DMS153 (cell line): ENCODE results near the gene DACH1.
"Not testable (repeated sequence)": the region's sequence is repeated elsewhere in the genome, so short reads cannot be mapped to it uniquely, and the experiment has no call there.

Experiments used
- DNase-seq: peaks from one replicate; lab custom pipeline; 2025; lab: John Stamatoyannopoulos, UW

The DACH1 gene

DNA sequence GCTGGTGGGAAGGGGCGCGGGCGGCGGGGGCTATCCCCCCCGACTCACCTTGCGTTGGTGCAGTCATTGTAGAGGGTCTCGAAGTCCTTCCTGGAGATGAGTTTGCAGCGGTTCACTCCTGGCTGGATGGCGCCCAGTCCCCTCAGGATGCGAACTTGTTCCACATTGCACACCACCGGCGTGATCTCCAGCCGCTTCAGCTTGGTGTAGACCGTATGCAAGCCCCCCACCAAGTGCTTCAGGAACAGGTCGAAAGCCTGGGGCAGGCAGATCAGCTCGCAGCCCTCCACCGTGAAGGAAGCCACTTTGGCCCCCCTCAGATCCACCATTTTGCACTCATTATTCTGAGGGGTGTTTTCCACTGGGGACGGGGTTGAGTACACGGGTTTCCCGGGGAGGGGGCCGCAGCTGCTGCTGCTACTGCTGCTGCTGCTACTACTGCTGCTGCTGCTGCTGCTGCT lies 1.1 kb downstream of the DACH1 start:
- DNase-seq: no peak

DNA sequence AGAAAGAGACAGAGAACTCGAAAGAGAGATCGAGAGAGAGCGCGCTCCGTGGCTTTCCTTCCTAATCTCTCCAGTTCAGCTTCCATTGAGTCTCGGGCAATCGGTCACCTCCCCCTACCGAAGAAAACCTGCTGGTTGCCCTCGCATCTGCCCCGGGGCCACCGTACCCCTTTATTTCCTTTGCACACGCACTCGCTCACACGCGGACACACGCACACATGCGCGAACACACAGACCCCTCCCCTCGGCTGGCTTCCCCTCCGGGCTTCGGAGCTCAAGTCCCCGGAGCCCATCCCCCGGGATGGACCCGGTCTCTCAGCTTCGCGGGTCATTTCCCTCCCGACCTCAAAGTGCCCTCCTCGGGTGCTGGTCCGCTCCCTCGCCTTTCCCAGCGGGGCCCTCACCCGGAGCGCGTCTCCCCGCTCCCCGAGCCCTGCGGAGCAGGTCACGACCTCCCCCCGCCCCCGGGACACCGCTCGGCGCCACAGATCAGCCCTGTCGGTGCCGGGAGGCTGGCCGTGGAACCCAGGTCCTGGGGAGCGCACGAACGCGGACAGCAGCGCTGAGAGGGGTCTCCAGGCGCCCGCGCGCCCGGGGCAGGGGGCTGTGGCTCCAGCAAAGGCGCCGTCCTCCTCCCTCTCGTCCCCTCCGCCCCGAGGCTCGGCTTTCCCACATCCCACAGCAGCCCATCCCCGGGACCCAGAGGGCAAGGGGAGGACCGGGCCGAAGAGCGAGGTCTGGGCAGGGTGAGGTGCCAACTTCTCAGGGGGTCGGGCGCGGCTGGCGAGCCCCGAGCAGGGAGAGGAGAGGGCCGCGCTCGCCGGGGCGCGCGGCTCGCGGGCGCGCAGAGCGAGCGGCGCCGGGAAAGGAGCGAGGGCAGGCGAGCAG lies 1.8 kb downstream of the DACH1 start:
- no peak for DNase-seq

DNA sequence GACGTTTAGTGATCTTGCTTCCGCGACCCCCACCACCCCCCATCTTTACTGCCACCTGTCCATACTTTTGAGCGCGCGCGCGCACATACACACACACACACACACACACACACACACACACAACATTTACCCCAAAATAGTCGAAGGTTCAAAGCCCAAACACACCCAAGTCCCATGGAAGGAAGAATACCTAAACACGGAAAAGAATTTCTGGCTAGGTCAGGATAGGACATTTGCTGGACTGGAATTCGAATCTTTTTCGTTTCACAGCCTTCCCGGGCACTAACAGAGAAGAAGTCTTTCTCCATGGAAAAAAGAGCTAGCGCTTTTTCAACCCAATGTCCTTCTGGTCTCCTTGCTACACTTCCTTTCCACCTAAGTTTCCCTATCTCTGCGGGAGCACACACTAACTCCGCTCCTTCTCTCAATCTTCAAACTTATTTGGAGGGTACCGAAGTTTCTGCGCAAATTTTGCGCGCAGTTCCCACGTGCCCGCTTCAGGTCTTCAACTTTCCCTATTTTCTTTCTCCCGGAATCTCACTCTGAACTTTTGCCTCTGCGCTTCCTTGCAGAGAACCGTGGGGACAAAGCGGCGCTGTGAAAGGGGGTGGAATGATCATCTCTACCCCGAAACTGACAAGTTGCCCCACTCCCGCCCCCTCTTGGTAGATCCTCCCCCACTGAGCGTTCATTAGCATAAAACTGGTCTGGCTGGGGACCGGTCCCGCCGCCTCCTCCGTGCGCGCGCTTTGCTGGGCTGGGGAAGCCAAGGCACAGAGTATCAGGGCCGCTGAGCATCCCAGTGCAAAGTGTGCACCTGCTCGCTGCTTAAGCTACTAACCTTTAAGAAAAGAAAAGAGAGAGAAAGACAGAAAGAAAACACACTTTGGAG lies 2.7 kb downstream of the DACH1 start:
- peak; percentile 47 for DNase-seq

DNA sequence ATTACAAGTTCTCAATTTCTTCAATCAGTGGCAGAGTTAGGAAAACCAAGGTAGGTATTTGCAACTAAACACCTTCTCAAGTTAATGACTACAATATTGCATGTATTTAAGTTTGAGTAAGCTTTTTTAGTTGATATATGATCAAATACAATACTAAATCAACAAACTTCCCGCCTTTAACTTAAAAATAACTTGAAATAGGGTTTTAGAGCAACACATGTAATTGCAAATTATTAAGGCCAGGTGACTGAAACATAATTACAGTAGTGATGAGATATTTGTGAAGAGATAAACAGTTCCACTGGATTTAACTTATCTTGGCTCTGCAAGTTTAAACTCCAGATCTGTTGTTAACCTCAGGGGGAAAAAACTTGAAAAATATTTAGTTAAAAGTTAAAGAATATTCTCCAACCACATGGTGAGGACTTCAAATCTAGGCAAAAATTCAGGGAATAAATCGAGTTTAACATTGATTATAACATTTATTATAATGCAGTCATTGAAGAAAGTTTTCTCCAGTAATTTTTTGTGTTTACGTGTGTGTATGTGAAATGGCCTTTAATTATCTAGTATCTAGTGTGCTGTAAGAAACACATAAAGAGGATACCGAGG lies 3.6 kb downstream of the DACH1 start:
- DNase-seq: no peak

DNA sequence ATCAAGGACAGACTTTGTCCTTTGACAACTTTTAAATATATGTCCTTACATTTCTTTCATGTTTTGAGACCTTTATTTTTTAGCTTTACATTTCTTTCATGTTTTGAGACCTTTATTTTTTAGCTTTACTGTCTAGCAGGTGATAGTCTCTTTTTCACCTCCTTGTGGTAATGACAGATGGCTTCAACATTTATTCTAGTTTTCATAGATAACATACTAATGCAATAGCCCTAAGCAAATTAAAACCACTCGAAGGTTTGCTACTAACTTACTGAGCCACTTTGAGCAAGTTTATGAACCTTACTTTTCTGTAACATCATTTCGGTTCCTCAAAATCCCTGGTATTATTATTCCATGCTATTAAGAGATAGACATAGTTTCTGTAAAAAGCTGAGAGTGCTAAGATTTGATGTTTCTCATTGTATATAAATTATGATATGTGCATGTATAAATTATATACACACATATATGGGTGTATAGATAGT lies 4.5 kb downstream of the DACH1 start:
- DNase-seq: no peak

DNA sequence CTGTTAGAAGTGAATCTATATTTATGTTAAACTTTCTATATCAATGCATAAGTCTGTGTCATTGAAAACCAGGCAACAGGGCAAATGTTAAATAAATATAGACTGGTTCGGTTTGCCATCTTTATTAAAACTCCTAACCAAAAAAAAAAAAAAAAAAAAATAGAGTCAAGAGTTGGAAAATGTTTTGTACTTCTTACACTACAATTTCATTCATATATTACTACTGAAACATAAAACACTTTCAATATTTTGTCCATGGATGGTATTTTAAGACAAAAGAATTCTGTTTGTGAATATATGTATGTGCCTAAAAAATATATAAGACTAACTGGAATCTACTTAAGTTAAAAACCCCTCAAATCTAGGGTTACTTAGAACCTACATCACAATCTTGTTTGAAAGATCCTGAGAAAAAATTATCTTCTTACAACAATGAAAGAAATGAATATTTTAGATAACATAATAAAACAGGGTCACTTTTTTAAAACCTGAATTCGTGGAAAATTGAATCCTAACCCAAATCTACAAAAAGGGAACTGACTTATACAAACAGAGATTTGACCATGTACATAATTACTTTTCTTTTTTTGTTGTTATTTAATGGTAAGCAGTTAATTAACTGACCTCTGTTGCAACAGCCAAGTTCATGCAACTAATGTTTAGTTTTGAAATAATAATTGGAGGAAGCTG lies 5.1 kb downstream of the DACH1 start:
- DNase-seq: no peak

DNA sequence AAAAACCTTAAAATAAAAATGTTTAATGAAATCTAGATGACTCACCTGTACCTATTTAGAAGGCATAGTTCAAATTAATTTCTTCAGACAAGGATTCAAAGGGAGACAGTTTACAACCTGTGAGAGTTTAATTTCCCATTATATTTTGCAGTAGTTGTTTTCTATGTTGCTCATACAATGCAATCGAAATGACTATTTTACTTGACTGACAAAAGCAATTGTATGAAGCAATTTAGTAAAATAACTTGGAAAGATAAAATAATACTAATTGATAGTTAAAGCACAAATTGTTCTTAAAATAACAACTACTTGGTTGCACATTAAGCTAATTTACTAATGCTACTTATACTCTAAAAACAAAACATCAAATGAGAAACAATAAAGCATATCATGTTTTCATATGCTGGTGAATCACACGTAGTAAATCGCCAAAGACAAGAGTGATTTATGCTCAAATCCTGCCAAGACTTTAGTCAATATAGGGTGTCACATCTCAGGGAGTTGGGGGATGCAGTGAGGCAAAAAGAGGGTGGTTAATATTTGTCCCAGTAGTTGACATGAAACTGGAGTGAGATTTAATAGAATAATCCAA lies 6.4 kb downstream of the DACH1 start:
- DNase-seq: no peak

DNA sequence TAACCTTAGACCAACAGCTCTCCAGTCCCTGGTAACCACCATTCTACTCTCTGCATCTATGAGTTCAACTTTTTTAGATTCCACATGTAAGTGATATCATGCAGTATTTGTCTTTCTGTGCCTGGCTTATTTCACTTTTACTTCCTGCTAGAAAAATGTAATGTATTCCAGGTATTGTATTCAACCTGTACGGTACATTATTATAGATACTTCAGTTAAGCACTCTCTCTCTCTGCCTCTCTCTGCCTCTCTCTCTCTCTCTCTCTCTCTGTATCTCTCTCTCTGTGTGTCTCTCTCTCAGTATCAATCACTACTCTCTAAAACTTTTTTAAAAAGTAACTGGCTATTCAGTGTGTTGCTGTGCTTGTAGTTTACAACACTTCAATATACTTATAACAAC lies 8.4 kb downstream of the DACH1 start:
- DNase-seq: peak; percentile 43

DNA sequence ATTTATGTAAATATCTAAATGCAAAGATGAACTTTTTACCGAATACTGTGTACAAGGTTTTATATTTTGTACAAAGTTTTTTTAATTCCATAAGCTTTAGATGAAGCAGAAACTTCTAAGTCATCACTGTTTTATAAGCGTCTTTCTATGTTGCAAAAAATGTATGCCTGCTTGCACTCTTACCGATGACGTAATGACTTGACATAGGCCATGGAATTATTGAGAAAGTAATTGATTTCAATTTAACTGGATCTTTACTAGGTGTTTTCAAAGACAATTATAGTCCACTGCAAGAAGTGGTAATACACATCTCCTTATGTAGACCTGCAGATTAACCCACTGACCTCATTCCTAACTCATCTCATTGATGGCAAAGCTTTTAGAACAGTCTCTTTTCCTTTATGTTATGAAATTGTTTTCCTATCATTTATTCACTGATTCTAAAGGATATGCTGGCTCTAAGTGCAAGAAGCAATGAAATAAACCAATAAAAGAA lies 10.4 kb downstream of the DACH1 start:
- DNase-seq: no peak

DNA sequence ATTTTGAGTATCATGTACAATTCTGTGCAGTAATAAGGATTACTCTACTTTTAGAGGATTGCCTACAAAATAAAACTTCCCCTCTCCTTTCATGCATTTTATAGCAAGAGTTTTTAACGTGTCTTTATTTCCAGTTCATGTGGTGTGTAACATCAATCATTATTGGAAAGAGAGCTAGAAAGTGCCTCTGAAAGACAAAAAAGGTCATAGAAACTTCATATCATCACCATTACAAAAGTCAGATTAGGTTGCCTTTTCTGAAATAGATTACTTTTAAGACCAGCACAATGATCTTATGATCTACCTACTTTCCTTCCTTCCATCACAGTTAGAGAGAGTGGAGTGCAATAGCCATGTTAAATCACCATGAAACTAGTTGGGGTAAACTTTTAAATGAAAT lies 12.6 kb downstream of the DACH1 start:
- DNase-seq: no peak

DNA sequence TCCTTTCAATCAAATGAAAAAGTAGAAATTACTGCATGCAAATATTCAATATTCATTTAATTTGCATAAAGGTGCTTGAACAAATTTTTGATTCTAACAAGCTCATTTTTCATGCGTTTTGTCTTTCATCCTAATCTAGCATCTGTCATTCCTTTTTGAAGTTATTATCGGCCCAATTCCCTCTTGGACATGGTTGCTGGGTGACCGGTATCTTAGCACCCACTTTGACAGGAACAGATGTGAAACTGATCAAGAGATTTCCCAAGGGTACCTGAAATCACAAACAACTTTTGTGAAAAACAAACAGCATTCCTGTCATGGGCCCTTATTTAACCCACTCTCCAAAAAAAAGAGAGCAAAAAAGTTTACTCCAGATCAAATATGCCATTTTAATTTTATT lies 13.3 kb downstream of the DACH1 start:
- no peak for DNase-seq

DNA sequence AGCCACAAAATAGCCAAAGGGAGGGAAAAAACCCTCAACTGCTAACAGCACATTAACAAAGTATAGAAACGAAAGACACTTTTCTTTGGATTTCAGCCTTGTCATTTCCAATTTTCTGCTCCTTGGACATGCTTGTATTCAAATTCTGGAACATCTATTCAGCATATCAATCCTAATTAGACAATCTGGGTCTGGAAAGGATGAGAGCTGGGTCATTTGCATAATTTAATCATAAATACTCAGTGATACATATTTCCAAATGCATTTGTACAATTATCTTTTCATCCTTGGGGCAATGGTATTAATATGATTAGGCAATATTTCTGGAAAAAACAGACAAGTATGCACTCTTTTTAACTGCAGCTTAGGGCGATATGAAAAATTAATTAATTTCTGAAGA lies 14.3 kb downstream of the DACH1 start:
- DNase-seq: no peak

DNA sequence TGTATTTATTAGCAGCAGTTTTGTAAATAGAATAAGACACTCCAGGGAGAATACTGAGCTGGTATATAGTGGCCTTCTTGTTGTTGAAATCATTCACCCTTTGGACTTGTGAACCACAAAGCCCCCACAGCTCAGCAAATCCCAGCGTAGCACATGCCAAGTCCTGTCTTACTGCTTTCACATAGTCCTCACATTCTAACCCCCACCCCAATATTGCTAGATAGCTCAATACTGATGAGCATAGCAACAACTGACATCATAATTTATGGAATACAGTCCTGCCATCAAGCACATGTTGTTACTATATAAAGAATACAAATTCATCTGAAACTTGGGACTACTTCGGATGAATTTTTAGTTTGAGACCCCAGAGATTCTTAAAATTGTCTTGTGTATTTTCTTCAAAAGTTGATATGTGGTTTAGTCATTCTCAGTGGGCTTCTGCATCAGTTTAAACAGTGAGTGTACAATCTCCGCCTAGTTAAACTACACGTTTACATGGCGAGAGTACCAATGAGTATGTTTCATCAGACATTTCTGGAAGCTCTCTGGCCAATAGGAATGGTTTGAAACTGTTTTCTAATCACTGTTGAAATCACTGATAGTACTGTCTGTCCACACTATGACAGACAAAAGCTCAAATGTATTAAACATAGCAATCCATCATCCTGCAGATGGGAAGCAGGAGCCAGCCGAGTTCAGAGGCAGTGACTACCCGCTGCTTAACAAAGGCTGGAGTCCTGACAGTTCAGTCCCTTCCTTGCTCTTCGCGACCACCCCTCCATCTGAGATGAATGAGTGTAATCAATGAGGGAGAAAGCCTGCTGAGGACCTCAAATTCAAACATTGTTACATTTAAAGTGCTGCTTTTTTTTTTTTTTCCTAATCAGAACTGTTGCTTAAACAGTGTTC lies 15.2 kb downstream of the DACH1 start:
- DNase-seq: no peak

DNA sequence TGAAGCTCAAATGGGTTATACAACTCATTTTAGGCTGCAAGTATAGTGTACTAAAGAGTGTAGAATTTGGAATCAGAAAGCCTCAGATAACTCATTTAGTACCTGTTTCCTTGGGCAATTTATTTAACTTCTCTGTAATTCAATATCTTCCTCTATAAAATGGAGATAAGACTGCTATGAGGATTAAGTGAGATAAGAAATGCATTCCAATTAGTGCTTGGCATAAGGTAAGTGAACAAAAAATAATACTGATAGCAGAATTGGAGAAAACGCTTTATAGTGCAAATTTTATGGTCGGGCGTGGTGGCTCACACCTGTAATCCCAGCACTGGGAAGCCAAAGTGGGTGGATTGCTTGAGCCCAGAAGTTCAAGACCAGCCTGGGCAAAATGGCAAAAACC lies 25.0 kb downstream of the DACH1 start:
- DNase-seq: no peak

DNA sequence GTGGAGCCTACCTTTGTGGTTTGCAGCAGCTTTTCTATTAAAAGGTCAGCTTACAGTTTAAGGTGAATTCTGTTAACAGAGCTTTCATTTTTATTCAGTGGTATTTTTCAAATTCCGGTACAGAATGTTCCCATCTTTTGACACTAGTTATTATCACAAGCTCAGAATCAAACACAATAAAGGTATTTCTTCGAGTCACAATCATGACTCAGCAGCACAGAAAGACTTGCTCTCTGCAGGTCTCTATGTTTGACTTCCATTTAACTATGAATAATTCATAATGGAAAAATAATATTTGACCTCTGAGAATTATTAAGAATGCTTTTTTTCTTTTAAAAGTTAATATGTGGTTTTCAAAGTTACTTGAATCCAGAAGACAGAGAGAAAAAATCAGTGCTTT lies 28.2 kb downstream of the DACH1 start:
- DNase-seq: no peak

DNA sequence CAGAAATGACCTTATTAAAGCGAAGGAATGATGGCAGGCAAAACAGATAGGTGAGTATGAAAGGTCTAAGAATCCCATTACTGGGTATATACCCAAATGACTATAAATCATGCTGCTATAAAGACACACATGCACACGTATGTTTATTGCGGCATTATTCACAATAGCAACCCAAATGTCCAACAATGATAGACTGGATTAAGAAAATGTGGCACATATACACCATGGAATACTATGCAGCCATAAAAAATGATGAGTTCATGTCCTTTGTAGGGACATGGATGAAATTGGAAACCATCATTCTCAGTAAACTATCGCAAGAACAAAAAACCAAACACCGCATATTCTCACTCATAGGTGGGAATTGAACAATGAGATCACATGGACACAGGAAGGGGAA lies 29.4 kb downstream of the DACH1 start:
- DNase-seq: not testable (repeated sequence)

DNA sequence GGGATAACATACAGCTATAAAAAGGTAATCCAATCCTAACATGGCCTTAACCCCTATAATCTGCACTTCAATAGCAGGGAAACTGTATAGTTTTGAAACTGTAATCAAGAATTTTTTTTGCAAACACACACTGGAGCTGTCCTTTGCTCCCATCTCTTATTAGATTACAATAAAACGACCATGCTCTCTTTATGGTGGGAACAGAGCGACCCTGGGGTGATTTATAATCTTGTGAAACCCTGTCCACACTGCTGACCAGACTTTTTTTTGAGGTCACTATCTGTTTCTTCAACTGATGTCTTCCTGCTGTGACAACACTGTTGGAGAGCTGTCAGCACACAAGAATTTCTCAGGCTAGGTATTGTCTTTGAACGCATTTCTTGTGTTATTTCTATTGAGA lies 35.3 kb downstream of the DACH1 start:
- DNase-seq: no peak

DNA sequence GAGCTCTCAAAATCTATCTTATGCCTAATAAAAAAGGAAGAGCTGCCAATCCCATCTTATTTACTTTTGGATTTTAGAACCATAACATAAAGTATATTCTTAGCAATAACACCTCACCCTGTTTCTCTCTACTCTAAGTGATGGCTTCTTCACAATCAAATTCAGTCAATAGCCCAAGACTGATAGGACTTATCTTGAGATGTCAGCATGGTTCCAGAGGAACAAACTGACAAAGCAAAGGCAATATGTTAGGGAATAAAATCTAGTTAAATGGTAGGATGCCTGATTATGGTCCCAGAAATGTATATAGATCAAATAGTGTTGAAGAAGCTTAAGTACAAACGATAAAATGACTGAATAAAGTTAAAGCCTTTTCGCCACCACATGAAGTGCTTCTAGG lies 36.3 kb downstream of the DACH1 start:
- no peak for DNase-seq

DNA sequence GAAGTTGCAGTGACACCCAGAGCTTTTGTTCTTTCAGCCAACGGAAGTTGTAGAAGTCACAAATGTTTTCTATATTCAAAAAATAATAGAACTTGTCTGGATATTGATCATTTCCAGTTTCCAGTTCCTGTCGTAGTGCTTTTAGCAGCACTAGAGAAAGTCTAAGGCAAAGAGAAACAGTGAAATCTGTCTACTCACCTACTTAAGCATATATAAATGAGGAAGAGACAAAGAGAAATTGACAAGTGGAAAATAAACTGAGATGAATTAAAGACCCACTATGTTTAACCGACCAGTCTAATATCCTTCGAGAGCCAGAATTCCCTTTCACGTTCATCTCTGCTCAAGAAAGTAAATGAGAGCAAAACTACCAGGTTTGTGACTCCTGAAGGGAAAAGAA lies 36.7 kb downstream of the DACH1 start:
- DNase-seq: no peak

DNA sequence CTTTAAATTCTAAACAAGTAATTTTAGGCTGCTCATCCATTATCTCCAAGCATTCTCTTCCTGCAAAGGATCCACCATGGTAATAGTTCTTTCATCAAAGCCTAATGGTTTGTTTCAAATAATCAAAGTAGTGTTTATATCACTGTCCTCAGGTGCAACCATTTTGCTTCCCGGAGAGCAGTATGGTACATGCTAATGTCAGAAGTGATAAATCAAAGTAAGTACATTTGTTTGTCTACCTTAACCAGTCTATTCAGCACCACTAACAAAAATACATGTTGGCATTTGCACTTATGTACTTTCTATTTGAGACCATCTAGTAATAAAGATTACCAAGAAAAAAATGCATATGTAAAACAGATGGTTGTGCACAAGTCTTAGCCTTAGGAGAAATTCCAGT lies 37.5 kb downstream of the DACH1 start:
- peak; percentile 38 for DNase-seq
